ENCODE data around the gene KRTAP2-2. TPM values are rescaled to one million over a fixed set of nuclear protein-coding genes. Genes with fewer than 3 reads are reported as not detected.

Gene KRTAP2-2
- total RNA-seq, 1 experiment from 2014 or later: not detected

DNA sequence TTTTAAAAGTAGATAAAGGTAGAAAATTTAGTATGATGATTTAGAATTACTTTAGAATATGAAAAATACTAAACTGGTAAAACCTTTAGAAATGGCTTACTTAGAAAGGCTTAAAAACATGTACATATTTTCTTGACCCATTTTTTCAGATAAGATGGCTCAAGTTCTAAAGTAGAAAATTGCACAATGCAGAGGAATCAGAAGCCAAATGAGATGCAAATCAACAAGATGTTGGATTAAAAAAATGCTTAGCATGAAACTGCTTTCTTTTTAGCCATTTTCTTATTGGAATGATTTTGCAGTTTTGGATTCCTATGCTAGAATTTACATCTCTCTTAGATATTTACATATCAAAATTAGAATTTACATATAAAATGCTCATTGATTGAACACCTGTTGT, 44.6 kb downstream of the KRTAP2-2 start:
- H3K36me3 Mint-ChIP-seq: no peaks in the 10 kb centered on the region
- TF ChIP-seq GRHL2 (CRISPR knock-in tag; IDR thresholded peaks at IDR 0.05; ENCODE audit: insufficient replicate concordance, severe bottlenecking) (no peak), RORB (CRISPR knock-in tag; IDR thresholded peaks at IDR 0.05) (no peak), TEAD1 (CRISPR knock-in tag; IDR thresholded peaks at IDR 0.05) (no peak), FOXK1 (CRISPR knock-in tag; IDR thresholded peaks at IDR 0.05) (no peak), MAX (CRISPR knock-in tag; IDR thresholded peaks at IDR 0.05) (no peak)
- TF ChIP-seq, protein P1, sequence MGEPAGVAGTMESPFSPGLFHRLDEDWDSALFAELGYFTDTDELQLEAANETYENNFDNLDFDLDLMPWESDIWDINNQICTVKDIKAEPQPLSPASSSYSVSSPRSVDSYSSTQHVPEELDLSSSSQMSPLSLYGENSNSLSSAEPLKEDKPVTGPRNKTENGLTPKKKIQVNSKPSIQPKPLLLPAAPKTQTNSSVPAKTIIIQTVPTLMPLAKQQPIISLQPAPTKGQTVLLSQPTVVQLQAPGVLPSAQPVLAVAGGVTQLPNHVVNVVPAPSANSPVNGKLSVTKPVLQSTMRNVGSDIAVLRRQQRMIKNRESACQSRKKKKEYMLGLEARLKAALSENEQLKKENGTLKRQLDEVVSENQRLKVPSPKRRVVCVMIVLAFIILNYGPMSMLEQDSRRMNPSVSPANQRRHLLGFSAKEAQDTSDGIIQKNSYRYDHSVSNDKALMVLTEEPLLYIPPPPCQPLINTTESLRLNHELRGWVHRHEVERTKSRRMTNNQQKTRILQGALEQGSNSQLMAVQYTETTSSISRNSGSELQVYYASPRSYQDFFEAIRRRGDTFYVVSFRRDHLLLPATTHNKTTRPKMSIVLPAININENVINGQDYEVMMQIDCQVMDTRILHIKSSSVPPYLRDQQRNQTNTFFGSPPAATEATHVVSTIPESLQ (CRISPR knock-in tag; IDR thresholded peaks at IDR 0.05): no peak
- H3K4me3 Mint-ChIP-seq: no peak overlapping the region
- POLR2A ChIA-PET: no interaction called here
- H3K27ac Mint-ChIP-seq: no peak overlapping the region
- H3K9me3 Mint-ChIP-seq: 0 out of 2 replicates have a peak, but pooled peaks cover 7% of the 10 kb centered on the region
- ATAC-seq (no peak), DNase-seq (ENCODE audit: low spot score) (no peak)
- CTCF ChIA-PET: no interaction called here
- H3K4me1 Mint-ChIP-seq: peaks cover 15% of the 10 kb centered on the region
- no peaks in the 10 kb centered on the region for H3K27me3 Mint-ChIP-seq (ENCODE audit: low read depth)

- no peaks in the 10 kb centered on the region for H3K27me3 Mint-ChIP-seq (ENCODE audit: low read depth)
- ATAC-seq (no peak), DNase-seq (ENCODE audit: low spot score) (no peak)
- 0 out of 2 replicates have a peak, but pooled peaks cover 7% of the 10 kb centered on the region for H3K9me3 Mint-ChIP-seq
- no peaks in the 10 kb centered on the region for H3K36me3 Mint-ChIP-seq
- TF ChIP-seq ATF1 (CRISPR knock-in tag; IDR thresholded peaks at IDR 0.05): no peak
- no peak for TF ChIP-seq ZNF317 (CRISPR knock-in tag; IDR thresholded peaks at IDR 0.05; ENCODE audit: borderline replicate concordance, low read depth)
- no peak for TF ChIP-seq NR3C1 (CRISPR knock-in tag; conservative IDR thresholded peaks at IDR 0.05; ENCODE audit: low read depth)
- TF ChIP-seq ZBTB43 (CRISPR knock-in tag; IDR thresholded peaks at IDR 0.05): no peak
- TF ChIP-seq ERG (CRISPR knock-in tag; IDR thresholded peaks at IDR 0.05): no peak
- TF ChIP-seq ZNF219 (CRISPR knock-in tag; IDR thresholded peaks at IDR 0.05; ENCODE audit: borderline replicate concordance): no peak
- TF ChIP-seq, protein P2, sequence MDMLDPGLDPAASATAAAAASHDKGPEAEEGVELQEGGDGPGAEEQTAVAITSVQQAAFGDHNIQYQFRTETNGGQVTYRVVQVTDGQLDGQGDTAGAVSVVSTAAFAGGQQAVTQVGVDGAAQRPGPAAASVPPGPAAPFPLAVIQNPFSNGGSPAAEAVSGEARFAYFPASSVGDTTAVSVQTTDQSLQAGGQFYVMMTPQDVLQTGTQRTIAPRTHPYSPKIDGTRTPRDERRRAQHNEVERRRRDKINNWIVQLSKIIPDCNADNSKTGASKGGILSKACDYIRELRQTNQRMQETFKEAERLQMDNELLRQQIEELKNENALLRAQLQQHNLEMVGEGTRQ (CRISPR knock-in tag; IDR thresholded peaks at IDR 0.05): no peak
- no peak for TF ChIP-seq MLX (CRISPR knock-in tag; IDR thresholded peaks at IDR 0.05)
- no peak for TF ChIP-seq ZNF121 (CRISPR knock-in tag; IDR thresholded peaks at IDR 0.05)
- no peak for TF ChIP-seq ZMAT4 (CRISPR knock-in tag; IDR thresholded peaks at IDR 0.05)
- no peak for TF ChIP-seq ARID4B (CRISPR knock-in tag; IDR thresholded peaks at IDR 0.05; ENCODE audit: borderline replicate concordance)
- POLR2A ChIA-PET: no interaction called here
- peaks cover 15% of the 10 kb centered on the region for H3K4me1 Mint-ChIP-seq
- no peak overlapping the region for H3K4me3 Mint-ChIP-seq
- CTCF ChIA-PET: no interaction called here
- no peak overlapping the region for H3K27ac Mint-ChIP-seq
Measured at GRCh38 chr17:41009936-41010335, 45.1 kb downstream of the KRTAP2-2 start.
